D721Med (cell line): ENCODE results near the gene ROGDI.

Source experiments
- DNase-seq: peaks from one replicate; pipeline ENCODE4 v3.0.0; 2011; ENCODE audit warnings: low spot score; ENCODE audit not compliant: insufficient read length
- FAIRE-seq: peaks from 2 replicates; lab custom pipeline; 2011; peaks lifted over from hg19 to GRCh38; lab: Jason Lieb, UNC
- CTCF ChIP-seq: IDR thresholded peaks from 2 replicates; pipeline ENCODE4 v1.5.1; 2012; ENCODE audit warnings: mild to moderate bottlenecking, control low read depth; ENCODE audit not compliant: insufficient read depth; ENCODE audit errors: missing control alignments

ROGDI gene

GRCh38 chr16:4797805-4798252, 4.6 kb downstream of the ROGDI start:
- no peak for FAIRE-seq
- DNase-seq: no peak
- TF ChIP-seq CTCF: no peak

GRCh38 chr16:4796982-4797804, 5.2 kb downstream of the ROGDI start:
- no peak for TF ChIP-seq CTCF
- DNase-seq (no peak), FAIRE-seq (no peak)

- FAIRE-seq (no peak), DNase-seq (no peak)
- TF ChIP-seq CTCF: no peak
These were observed 6.4 kb downstream of the ROGDI start for GRCh38 chr16:4795828-4796572.

GRCh38 chr16:4795181-4795827, 7.1 kb downstream of the ROGDI start, which contains the start of gene SMIM22:
Gene SMIM22, plus strand, starts transcription at chr16:4795369. Its CDS starts 366 bp downstream, at chr16:4795735.
- FAIRE-seq: no peak
- DNase-seq: no peak
- TF ChIP-seq CTCF: no peak

- DNase-seq (no peak), FAIRE-seq (no peak)
- TF ChIP-seq CTCF: no peak
These were observed 9.4 kb downstream of the ROGDI start for GRCh38 chr16:4792951-4793513.

- TF ChIP-seq CTCF: no peak
- DNase-seq (no peak), FAIRE-seq (no peak)
These were observed 11.6 kb downstream of the ROGDI start for GRCh38 chr16:4790871-4791270.
